IPS-18a (cell line): Measurements from ENCODE around the gene SNTA1.
"Not testable (repeated sequence)": the region's sequence is repeated elsewhere in the genome, so short reads cannot be mapped to it uniquely, and the experiment has no call there.

Experiments used
- H3K27ac ChIP-seq: one replicate; pipeline ENCODE4 v1.5.1; 2013; ENCODE audit warnings: low read length
- H3K27me3 ChIP-seq: one replicate; pipeline ENCODE4 v1.6.1; 2013; ENCODE audit warnings: mild to moderate bottlenecking, low read length; ENCODE audit not compliant: control insufficient read depth, insufficient read depth
- H3K36me3 ChIP-seq: one replicate; pipeline ENCODE4 v1.6.1; 2013; ENCODE audit warnings: low read depth, low read length; ENCODE audit not compliant: control insufficient read depth
- H3K4me1 ChIP-seq: one replicate; pipeline ENCODE4 v1.6.1; 2013; ENCODE audit warnings: low read depth, low read length; ENCODE audit not compliant: control insufficient read depth
- H3K4me3 ChIP-seq: one replicate; pipeline ENCODE4 v1.5.1; 2013; ENCODE audit warnings: low read length
- H3K9ac ChIP-seq: one replicate; pipeline ENCODE4 v1.6.1; 2013; ENCODE audit warnings: mild to moderate bottlenecking, low read length, moderate library complexity
- H3K9me3 ChIP-seq: one replicate; pipeline ENCODE4 v1.6.1; 2013; ENCODE audit warnings: low read depth, low read length; ENCODE audit not compliant: control insufficient read depth

SNTA1 gene

DNA sequence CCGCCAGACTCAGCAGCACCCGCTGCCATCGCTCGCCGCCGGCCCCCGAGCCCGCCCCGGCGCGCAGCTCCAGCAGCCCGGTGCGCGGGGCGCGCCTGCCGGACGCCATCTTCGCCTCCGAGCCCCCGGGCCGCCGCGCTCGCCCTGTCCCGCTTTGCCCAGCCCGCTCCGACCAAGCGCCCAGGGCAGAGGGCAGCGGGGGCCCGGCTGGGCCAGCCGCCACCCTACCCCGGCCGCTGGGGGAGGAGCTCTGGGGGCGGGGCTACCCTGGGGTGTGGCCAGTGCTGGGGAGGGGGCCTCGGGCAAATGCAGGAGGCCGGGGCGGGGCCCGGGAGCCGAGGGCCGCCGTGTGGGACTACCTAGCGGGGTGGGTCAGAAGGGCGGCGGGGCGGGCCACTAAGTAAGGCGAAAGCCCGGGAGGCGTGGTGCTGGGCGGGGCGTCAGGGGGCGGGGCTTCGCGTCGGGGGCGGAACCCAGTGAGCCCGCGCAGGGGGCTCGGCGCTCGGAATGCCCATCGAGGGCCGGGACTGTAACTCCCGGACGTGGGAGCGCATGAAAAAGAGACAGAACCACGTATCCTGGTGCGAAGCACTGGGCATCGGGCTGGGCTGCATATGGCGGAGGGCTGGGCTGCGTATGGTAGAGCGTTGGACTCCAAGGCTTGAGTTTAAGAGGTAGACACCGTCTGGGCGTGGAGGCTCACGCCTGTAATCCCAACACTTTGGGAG lies at the start of gene SNTA1:
Gene SNTA1 (minus strand): TSS at position 252 of the 728 bp plus-strand sequence. CDS start 143 bp downstream, at position 109.
- Histone ChIP-seq H3K27me3 (peaks cover 24% of the 10 kb centered on the region), H3K27ac (no peak within 1 kb of the TSS), H3K9me3 (no peaks in the 10 kb centered on the region), H3K9ac (no peak within 1 kb of the TSS), H3K36me3 (no peaks in the 10 kb centered on the region), H3K4me1 (peaks cover 7% of the 10 kb centered on the region), H3K4me3 (peak within 1 kb of the TSS; percentile 74)

DNA sequence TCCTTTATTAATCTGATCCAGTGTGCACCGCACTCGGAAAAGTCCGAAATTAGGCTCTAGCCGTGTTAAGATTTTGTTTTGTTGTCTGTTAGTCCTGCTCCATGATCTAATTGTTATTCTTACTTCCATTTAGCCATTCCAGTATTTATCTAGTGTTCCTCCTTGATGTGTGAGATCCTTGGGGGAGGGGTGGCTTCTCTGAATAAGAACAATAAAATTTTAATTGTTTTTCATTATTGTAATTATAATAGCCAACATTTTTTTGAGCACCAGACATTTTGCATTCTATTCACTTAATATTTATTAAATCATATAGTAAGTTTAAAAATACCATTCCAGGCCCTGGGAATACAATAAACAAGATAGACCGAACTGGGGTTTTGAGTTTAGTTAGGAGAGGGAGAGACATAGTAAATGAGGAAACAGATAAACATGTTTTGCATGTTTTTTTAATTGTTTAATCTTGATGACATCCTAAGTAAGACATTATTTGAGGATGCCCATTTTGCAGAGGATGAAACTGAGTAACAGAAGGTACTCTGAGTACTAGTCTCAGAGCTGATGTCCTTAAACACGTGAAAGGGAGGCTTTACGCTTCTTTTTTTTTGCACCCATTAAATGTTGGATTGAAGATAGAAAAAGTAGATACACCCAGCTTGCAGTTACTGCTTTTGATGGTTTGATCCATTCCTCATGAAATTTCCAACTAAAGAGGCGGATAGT lies 47.5 kb upstream of the SNTA1 start:
- no peaks in the 10 kb centered on the region for H3K9me3 ChIP-seq
- H3K4me3 ChIP-seq = peak overlapping the region; percentile 86
- no peak overlapping the region for H3K27ac ChIP-seq
- H3K27me3 ChIP-seq = no peaks in the 10 kb centered on the region
- H3K4me1 ChIP-seq = no peaks in the 10 kb centered on the region
- H3K36me3 ChIP-seq = no peaks in the 10 kb centered on the region
- peak overlapping the region; percentile 61 for H3K9ac ChIP-seq

DNA sequence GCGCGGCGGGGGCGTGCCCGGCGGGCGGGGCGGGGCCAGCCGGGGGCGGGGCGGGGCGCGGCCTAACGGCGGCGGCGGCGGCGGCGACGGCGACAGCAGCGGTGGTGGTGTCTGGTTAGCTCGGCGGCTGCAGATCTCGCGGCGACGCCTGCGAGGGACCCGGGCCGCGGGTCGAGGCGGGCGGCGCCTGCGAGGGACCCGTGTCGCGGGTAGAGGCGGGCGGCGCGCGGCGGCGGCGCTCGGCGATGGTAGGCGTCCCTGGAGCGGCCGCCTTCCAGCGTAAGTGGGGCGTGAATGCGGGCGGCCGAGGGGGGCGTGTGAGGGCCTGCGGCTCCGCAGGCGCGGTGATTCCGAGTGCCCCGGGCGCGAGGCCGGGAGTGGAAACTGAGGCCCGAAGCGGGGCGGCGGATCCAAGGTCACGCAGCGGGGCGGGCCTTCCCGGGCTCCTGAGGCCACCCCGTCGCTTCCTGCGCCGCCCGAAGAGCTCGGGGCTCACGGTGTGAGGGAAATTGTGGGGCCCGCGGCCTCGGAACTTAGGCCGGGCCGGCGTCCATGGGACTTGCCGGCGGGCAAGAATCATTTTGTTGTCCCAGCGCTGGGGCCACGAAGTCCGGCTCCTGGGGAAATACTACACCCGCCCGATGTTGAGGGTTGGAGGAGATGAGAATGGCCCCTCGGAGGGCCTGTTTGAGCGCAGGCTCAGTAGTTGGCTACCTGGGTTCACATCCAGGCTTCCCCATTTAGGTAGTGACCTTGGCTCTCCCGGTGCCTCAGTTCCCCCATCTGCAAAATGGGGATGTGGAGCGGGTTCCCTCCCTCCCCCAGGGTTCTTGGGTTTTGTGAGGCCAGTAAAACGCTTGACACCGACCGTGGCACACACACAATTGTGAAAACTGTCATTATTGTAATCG lies 46.7 kb upstream of the SNTA1 start, which contains the start of gene CBFA2T2:
Gene CBFA2T2 (plus strand): TSS at position 74 of the 911 bp plus-strand sequence. CDS start 172 bp downstream, at position 246.
- peak within 1 kb of the TSS; percentile 86 for H3K4me3 ChIP-seq
- no peaks in the 10 kb centered on the region for H3K27me3 ChIP-seq
- peak within 1 kb of the TSS; percentile 61 for H3K9ac ChIP-seq
- H3K36me3 ChIP-seq = no peaks in the 10 kb centered on the region
- no peaks in the 10 kb centered on the region for H3K4me1 ChIP-seq
- no peak within 1 kb of the TSS for H3K27ac ChIP-seq
- no peaks in the 10 kb centered on the region for H3K9me3 ChIP-seq

DNA sequence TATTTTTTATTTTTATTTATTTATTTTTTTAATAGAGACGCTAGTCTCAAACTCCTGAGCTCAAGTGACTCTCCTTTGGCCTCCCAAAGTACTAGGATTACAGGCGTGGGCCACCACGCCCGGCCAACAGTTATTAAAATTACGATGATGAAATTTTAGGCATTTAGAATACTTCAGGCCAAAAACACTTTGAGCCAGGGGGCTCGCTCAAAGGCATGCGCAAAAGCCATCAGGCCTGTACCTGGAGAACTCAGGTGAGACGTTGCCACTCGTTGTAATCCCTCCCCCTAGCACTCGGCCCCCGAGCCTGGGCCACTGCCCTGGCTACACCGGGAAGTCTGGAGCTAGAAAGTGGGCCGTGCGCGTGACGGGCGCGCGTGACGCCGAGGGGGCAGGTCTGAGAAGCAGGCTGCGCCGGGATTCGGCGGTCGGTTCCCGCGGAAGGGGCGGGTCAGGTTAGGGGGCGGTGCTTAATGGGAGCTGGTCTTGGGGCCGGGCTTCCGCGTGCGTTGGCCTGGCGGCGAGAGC lies 46.0 kb upstream of the SNTA1 start:
- H3K4me3 ChIP-seq = peak overlapping the region; percentile 68
- H3K4me1 ChIP-seq = no peaks in the 10 kb centered on the region
- no peak overlapping the region for H3K27ac ChIP-seq
- H3K9me3 ChIP-seq = no peaks in the 10 kb centered on the region
- no peaks in the 10 kb centered on the region for H3K27me3 ChIP-seq
- H3K36me3 ChIP-seq = no peaks in the 10 kb centered on the region
- peak overlapping the region; percentile 42 for H3K9ac ChIP-seq

DNA sequence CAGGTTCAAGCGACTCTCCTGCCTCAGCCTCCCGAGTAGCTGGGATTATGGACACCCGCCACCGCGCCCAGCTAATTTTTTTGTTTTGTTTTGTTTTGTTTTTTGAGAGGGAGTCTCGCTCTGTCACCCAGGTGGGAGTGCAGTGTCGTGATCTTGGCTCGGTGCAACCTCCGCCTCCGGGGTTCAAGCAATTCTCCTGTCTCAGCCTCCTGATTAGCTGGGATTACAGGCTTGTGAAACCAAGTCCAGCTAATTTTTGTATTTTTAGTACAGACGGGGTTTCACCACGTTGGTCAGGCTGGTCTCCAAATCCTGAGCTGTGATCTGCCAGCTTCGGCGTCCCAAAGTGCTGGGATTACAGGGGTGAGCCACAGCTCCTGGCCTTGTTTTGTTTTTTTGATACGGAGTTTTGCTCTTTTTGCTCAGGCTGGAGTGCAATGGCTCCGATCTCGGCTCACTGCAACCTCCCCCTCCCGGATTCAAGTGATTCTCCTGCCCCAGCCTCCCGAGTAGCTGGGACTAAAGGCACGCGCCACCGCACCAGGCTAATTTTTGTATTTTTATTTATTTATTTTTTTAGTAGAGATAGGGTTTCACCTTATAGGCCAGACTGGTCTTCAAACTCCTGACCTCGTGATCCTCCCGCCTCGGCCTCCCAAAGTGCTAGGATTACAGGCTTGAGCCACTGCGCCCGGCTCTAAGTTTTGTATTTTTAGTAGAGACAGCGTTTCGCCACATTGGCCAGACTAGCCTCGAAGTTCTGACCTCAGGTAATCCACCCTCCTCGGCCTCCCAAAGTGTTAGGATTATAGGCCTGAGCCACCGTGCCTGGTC lies 45.3 kb upstream of the SNTA1 start:
- H3K4me1 ChIP-seq, H3K9me3 ChIP-seq, H3K27me3 ChIP-seq, H3K4me3 ChIP-seq, H3K36me3 ChIP-seq, H3K27ac ChIP-seq, H3K9ac ChIP-seq: not testable (repeated sequence)

DNA sequence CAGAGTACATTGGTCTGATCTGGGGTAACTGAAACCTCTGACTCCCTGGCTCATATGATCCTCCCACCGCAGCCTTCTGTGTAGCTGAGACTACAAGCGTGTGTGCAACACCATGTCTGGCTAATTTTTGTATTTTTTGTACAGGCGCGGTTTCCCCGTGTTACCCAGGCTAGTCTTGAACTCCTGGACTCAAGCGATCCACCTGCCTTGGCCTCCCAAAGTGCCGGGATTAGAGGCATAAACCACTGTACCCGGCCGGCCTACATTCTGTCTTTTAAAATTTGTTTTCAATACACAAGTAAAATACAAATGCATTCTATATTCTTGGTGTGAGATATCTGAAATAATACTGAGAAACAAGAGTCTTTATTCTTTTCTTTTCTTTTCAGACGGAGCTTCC lies 44.6 kb upstream of the SNTA1 start:
- Histone ChIP-seq H3K4me1 (no peaks in the 10 kb centered on the region), H3K4me3 (no peak overlapping the region), H3K27me3 (no peaks in the 10 kb centered on the region), H3K36me3 (no peaks in the 10 kb centered on the region), H3K9ac (no peak overlapping the region), H3K9me3 (no peaks in the 10 kb centered on the region), H3K27ac (no peak overlapping the region)

DNA sequence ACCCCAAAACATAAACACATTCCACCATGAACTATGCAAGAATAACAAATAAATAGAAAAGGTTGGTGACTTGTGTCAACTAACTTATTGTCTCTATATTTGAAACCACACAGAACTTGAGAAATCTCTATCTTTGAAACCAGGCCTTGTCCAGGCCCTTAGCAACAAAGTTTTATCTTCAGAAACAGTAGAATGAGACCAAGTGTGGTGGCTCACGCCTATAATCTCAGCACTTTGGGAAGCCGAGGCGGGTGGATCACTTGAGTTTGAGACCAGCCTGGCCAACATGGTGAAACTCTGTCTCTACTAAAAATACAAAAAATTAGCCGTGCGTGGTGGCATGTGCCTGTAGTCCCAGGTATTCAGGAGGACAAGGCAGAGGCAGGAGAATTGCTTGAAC lies 39.6 kb upstream of the SNTA1 start:
- H3K9ac ChIP-seq, H3K4me3 ChIP-seq, H3K27ac ChIP-seq, H3K4me1 ChIP-seq, H3K9me3 ChIP-seq, H3K27me3 ChIP-seq, H3K36me3 ChIP-seq: not testable (repeated sequence)

DNA sequence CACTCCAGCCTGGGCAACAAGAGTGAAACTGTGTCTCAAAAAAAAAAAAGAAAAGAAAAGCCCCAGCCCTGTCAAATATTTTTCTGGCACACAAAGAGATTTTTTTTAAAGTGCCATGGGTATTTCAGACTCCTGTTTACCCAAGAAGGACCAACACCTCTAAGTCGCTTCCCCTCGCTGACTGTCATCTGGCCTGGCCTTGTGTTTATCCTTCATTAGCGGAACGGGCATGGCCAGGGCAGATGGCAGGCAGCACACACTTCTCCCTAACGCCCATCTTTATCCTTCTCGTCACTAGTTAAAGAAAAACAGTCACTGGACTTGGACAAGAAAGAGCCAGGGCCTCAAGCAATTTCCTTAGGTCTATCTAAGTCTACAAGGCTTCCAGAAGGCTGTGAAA lies 39.0 kb upstream of the SNTA1 start:
- Histone ChIP-seq H3K27me3 (no peaks in the 10 kb centered on the region), H3K9me3 (no peaks in the 10 kb centered on the region), H3K4me1 (peaks cover under 1% of the 10 kb centered on the region), H3K4me3 (no peak overlapping the region), H3K9ac (no peak overlapping the region), H3K36me3 (no peaks in the 10 kb centered on the region), H3K27ac (no peak overlapping the region)

DNA sequence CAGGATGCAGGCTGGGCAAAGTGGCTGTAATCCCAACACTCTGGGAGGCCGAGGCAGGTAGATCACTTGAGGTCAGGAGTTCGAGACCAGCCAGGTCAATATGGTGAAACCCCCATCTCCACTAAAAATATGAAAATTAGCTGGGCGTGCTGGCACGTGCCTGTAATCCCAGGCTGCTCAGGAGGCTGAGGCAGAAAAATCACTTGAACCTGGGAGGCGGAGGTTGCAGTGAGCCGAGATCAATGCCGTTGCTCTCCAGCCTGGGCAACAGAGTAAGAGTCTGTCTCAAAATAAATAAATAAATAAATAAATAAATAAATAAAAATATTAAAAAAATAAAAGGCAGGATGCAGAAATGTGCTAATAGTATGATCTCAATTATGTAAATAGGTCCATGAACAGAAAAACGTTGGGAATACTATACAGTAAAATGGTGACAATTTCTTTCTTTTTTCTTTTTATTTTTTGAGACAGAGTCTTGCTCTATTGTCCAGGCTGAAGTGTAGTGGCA lies 37.9 kb upstream of the SNTA1 start:
- no peaks in the 10 kb centered on the region for H3K9me3 ChIP-seq
- no peak overlapping the region for H3K27ac ChIP-seq
- H3K9ac ChIP-seq = no peak overlapping the region
- H3K36me3 ChIP-seq = no peaks in the 10 kb centered on the region
- H3K4me3 ChIP-seq = no peak overlapping the region
- peaks cover 7% of the 10 kb centered on the region for H3K4me1 ChIP-seq
- no peaks in the 10 kb centered on the region for H3K27me3 ChIP-seq

DNA sequence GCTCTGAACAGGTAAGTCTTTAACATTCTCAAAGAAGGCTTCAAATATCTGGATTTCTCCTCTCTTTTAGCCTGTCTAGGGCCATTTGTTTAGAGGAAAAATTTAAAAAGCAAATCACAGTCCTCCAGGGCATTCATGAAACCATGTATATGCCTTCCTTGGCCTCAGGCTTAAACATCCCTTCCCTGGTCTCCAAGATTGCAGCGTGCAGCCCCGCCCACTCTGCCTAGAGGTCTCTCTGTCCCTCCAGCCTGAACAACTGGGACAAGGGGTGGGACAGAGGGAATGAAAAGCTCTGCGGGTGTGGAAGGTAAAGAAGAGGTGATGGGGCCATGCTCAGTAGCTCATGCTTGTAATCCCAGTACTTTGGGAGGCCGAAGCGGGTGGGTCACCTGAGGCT lies 36.5 kb upstream of the SNTA1 start:
- Histone ChIP-seq H3K4me3 (no peak overlapping the region), H3K9me3 (no peaks in the 10 kb centered on the region), H3K27me3 (no peaks in the 10 kb centered on the region), H3K9ac (no peak overlapping the region), H3K27ac (no peak overlapping the region), H3K4me1 (peaks cover 18% of the 10 kb centered on the region), H3K36me3 (no peaks in the 10 kb centered on the region)
